ENCODE measurements around the gene PDE3A.
"Not testable (repeated sequence)": the region's sequence is repeated elsewhere in the genome, so short reads cannot be mapped to it uniquely, and the experiment has no call there.

Gene PDE3A

GRCh38 chr12:20368114-20368650 lies at the start of gene PDE3A:
Gene PDE3A (plus strand): TSS chr12:20368537. CDS start chr12:20369285, 748 bp downstream.
- peak; percentile 92 for DNase-seq (ENCODE audit: low read depth, low spot score)

GRCh38 chr12:20319366-20319765 lies 49.0 kb upstream of the PDE3A start:
- DNase-seq (ENCODE audit: low read depth, low spot score): no peak

GRCh38 chr12:20320552-20320951 lies 47.8 kb upstream of the PDE3A start:
- DNase-seq (ENCODE audit: low read depth, low spot score): no peak

GRCh38 chr12:20330826-20331505 lies 37.4 kb upstream of the PDE3A start:
- DNase-seq (ENCODE audit: low read depth, low spot score): not testable (repeated sequence)

- DNase-seq (ENCODE audit: low read depth, low spot score): peak; percentile 55
These were observed 29.3 kb upstream of the PDE3A start for GRCh38 chr12:20339060-20339459.

GRCh38 chr12:20342111-20342510 lies 26.2 kb upstream of the PDE3A start:
- peak; percentile 7 for DNase-seq (ENCODE audit: low read depth, low spot score)

- DNase-seq (ENCODE audit: low read depth, low spot score): no peak
These were observed 22.5 kb upstream of the PDE3A start for GRCh38 chr12:20345866-20346265.

GRCh38 chr12:20350026-20350425 lies 18.3 kb upstream of the PDE3A start:
- DNase-seq (ENCODE audit: low read depth, low spot score): no peak

- peak; percentile 23 for DNase-seq (ENCODE audit: low read depth, low spot score)
These were observed 17.8 kb upstream of the PDE3A start for GRCh38 chr12:20350495-20350894.

GRCh38 chr12:20351406-20351805 lies 16.9 kb upstream of the PDE3A start:
- no peak for DNase-seq (ENCODE audit: low read depth, low spot score)

GRCh38 chr12:20356048-20356447 lies 12.3 kb upstream of the PDE3A start:
- no peak for DNase-seq (ENCODE audit: low read depth, low spot score)

GRCh38 chr12:20360407-20360806 lies 7.9 kb upstream of the PDE3A start:
- no peak for DNase-seq (ENCODE audit: low read depth, low spot score)

- DNase-seq (ENCODE audit: low read depth, low spot score): no peak
These were observed 6.9 kb upstream of the PDE3A start for GRCh38 chr12:20361416-20361815.

- DNase-seq (ENCODE audit: low read depth, low spot score): no peak
These were observed 3.8 kb upstream of the PDE3A start for GRCh38 chr12:20364501-20364900.

GRCh38 chr12:20366776-20367409 lies 1.4 kb upstream of the PDE3A start:
- DNase-seq (ENCODE audit: low read depth, low spot score): no peak

- no peak for DNase-seq (ENCODE audit: low read depth, low spot score)
These were observed 689 bp upstream of the PDE3A start for GRCh38 chr12:20367583-20368113.

GRCh38 chr12:20368651-20369304 lies 441 bp downstream of the PDE3A start:
- DNase-seq (ENCODE audit: low read depth, low spot score): peak; percentile 81

GRCh38 chr12:20369305-20370013 lies 1.1 kb downstream of the PDE3A start:
- DNase-seq (ENCODE audit: low read depth, low spot score): peak; percentile 84

- peak; percentile 60 for DNase-seq (ENCODE audit: low read depth, low spot score)
These were observed 1.7 kb downstream of the PDE3A start for GRCh38 chr12:20370014-20370386.

- DNase-seq (ENCODE audit: low read depth, low spot score): no peak
These were observed 2.7 kb downstream of the PDE3A start for GRCh38 chr12:20370866-20371519.
